ENCODE measurements around the gene CCDC146. TPM values are rescaled to one million over a fixed set of nuclear protein-coding genes. Genes with fewer than 3 reads are reported as not detected.
"Not testable (repeated sequence)": the region's sequence is repeated elsewhere in the genome, so short reads cannot be mapped to it uniquely, and the experiment has no call there.

Gene CCDC146
- total RNA-seq, 8 experiments from 2014 or later: 3.3 to 32.5 (median 7.7) TPM

DNA sequence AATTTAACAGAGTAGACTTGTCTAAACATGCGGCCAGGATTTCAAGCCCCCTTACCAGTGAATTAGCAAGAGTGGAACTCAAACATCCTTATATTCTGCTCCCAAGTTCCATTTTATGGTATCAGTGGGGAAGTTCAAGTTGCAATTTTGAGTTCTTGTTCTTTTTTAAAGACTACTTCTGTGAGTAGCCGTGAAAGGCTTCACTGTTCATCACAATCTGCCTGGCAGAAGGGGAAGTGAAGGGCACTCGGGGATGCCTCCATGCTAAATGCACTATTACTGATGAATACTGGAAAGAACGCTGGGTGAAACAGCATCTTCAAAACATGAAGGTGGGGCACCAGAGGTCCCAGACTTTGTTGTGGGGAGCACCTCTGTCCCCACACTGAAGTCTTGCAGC lies 99.7 kb downstream of the CCDC146 start:
- in situ Hi-C loops (cut with MboI; ENCODE audit: low pct_unique_long_range_greater_than_20kb in 2 of 9, low sequenced_read_pairs in 9 of 9, unreplicated experiment in 9 of 9): no loop called here
- WGBS, 10 experiments: 40 to 100% (median 91%) methylated on average over 1 to 4 of the region's 4 CpGs; no CpG with 5 or more reads in 1 of the 10 experiments
- Histone ChIP-seq H3K4me1 (replicated peaks in 1 of 2) (no peaks in the 10 kb centered on the region), H3K27ac (no peak overlapping the region), H3K4me3 (no peak overlapping the region)
- ATAC-seq (replicated peaks in 6 of 8): no peak

DNA sequence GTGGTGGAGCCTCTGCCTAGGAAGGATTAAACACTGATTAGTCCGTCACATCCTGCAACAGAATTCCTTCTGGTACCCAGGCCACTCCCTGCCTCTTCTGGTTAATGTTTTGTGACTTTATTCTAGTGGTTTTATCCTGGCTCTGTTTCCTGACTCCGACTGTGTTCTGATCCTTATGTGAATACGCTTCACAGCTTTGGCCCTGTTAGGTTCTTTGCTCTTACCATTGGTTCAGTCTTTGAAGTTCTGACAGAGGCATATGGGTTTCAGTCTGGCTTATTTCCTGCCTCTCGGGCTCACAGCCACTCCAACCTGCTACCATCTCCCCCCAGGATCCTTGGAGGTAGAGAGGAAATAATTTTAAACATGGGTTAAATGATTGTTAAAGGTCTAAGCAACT lies 100.4 kb downstream of the CCDC146 start:
- in situ Hi-C loops (cut with MboI; ENCODE audit: low pct_unique_long_range_greater_than_20kb in 2 of 9, low sequenced_read_pairs in 9 of 9, unreplicated experiment in 9 of 9): no loop called here
- H3K4me3 ChIP-seq: no peak overlapping the region
- 55 to 97% (median 83%) methylated on average over 1 to 4 of the region's 4 CpGs; no CpG with 5 or more reads in 4 of the 10 experiments for WGBS, 10 experiments
- no peak overlapping the region for H3K27ac ChIP-seq
- no peaks in the 10 kb centered on the region for H3K4me1 ChIP-seq (replicated peaks in 1 of 2)
- ATAC-seq (replicated peaks in 6 of 8): no peak

DNA sequence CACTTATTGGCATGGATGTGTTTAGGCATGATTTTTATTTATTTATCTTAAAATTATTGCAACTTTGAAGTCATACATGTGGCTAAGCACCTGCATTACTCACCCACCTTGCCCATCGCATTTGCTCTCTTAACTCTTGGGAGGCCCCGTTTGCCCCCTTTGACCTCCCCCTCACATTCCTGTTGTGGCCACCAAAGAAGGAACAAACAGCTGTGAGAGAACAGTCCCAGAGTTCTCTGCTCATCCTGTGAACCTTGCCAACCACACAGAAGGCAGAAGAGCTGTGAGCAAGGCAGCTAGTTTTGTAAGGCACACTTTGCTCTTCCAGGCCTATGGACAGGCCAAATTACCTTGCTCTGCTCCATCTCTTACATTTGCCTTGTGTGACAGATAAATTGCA lies 100.8 kb downstream of the CCDC146 start:
- Histone ChIP-seq H3K4me3 (no peak overlapping the region), H3K27ac (no peak overlapping the region), H3K4me1 (replicated peaks in 1 of 2) (no peaks in the 10 kb centered on the region)
- ATAC-seq (replicated peaks in 6 of 8): no peak
- in situ Hi-C loops (cut with MboI; ENCODE audit: low pct_unique_long_range_greater_than_20kb in 2 of 9, low sequenced_read_pairs in 9 of 9, unreplicated experiment in 9 of 9): no loop called here
- WGBS, 10 experiments: 33 to 100% (median 78%) methylated on average over 1 to 2 of the region's 2 CpGs; no CpG with 5 or more reads in 5 of the 10 experiments

DNA sequence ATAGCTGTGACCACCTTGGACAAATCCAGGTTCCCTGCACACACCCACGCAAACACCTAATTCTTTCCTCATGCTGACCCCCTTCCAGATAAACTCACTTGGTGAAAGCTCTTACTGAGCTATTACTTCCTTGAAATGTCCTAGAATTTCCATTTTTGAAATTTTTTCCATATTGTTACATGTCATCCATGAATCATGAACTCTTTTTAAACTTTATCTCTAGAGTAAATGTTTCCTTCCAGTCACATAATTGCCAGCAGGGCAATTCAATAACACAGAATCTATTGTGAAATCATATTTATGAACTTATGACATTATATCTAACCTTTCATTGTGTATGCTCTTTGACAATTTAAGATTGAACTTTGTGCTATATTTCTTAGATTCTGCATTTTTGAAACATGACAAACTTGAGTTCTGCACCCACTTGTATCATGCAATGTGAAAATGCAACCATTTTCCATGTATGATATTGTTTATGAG lies 104.0 kb downstream of the CCDC146 start:
- no peak overlapping the region for H3K4me3 ChIP-seq
- H3K27ac ChIP-seq: no peak overlapping the region
- 60 to 100% (median 93%) methylated on average over 1 of the region's 1 CpG; no CpG with 5 or more reads in 4 of the 10 experiments for WGBS, 10 experiments
- no peaks in the 10 kb centered on the region for H3K4me1 ChIP-seq (replicated peaks in 1 of 2)
- no peak for ATAC-seq (replicated peaks in 6 of 8)
- in situ Hi-C loops (cut with MboI; ENCODE audit: low pct_unique_long_range_greater_than_20kb in 2 of 9, low sequenced_read_pairs in 9 of 9, unreplicated experiment in 9 of 9): loop anchor here in 1 of 9 experiments (25.0 kb wide), 1 partner anchor 89 kb away; no protein-coding TSS in a partner anchor

DNA sequence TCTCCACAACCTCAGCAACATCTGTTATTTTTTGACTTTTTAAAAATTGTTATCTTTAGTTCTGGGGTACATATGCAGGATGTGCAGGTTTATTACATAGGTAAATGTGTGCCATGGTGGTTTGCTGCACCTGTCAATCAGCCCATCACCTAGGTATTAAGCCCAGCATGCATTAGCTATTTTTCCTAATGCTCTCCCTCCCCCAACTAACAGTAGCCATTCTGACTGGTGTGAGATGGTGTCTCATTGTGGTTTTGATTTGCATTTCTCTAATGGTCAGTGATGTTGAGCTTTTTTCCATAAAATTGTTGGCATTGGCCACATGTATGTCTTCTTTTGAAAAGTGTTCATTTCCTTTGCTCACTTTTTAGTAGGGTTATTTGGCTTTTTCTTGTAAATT lies 106.4 kb downstream of the CCDC146 start:
- not testable (repeated sequence) for H3K4me1 ChIP-seq (replicated peaks in 1 of 2); ATAC-seq (replicated peaks in 6 of 8); H3K4me3 ChIP-seq; H3K27ac ChIP-seq
- in situ Hi-C loops (cut with MboI; ENCODE audit: low pct_unique_long_range_greater_than_20kb in 2 of 9, low sequenced_read_pairs in 9 of 9, unreplicated experiment in 9 of 9): loop anchor here in 1 of 9 experiments (25.0 kb wide), 1 partner anchor 91 kb away; no protein-coding TSS in a partner anchor

DNA sequence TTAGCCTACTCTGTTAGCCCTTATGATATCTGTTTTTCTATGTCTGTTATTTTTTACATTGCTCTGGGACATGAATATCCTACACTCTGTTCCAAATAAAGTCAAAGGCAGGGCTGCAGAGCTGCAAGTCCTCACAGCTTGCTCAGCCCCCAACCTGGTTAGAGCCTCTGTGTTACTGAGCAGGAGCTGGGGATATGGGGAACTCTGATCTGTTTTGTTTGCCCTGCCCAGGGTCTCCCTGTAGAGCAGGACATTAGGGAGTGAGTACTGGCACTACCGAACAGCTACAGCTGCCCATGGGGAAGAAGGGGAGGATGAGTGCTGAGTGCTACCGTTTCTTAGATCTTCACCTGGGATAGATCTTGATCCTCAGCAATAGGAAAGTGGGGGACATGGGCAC lies 110.1 kb downstream of the CCDC146 start:
- H3K4me3 ChIP-seq: no peak overlapping the region
- in situ Hi-C loops (cut with MboI; ENCODE audit: low pct_unique_long_range_greater_than_20kb in 2 of 9, low sequenced_read_pairs in 9 of 9, unreplicated experiment in 9 of 9): loop anchor here in 1 of 9 experiments (25.0 kb wide), 1 partner anchor 95 kb away; no protein-coding TSS in a partner anchor
- H3K27ac ChIP-seq: no peak overlapping the region
- no peak for ATAC-seq (replicated peaks in 6 of 8)
- WGBS, 10 experiments: 50 to 100% (median 80%) methylated on average over 1 to 2 of the region's 2 CpGs; no CpG with 5 or more reads in 7 of the 10 experiments
- H3K4me1 ChIP-seq (replicated peaks in 1 of 2): no peaks in the 10 kb centered on the region

DNA sequence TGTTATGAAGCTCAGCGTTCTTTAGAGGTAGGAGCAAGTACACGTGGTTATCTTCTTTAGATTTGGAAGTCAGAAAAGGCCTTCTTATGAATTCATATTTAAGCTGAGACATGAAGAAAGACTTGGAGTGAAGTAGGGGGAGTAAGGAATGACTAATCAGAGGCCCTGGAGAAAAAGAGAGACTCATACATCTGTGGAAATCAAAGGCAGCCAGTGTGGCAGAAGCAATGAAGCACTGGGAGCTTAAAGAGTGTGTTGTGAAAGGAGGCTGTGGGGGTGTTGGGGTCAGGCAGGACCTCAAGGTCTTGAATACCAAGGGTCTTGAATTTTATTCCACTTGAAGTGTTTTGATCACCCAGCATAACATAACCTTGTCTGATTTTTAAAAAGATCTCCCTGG lies 112.9 kb downstream of the CCDC146 start:
- Histone ChIP-seq H3K4me1 (replicated peaks in 1 of 2) (no peaks in the 10 kb centered on the region), H3K27ac (no peak overlapping the region), H3K4me3 (no peak overlapping the region)
- in situ Hi-C loops (cut with MboI; ENCODE audit: low pct_unique_long_range_greater_than_20kb in 2 of 9, low sequenced_read_pairs in 9 of 9, unreplicated experiment in 9 of 9): loop anchor here in 1 of 9 experiments (25.0 kb wide), 1 partner anchor 98 kb away; no protein-coding TSS in a partner anchor
- ATAC-seq (replicated peaks in 6 of 8): no peak
- 50 to 100% (median 82%) methylated on average over 1 to 2 of the region's 2 CpGs for WGBS, 10 experiments

DNA sequence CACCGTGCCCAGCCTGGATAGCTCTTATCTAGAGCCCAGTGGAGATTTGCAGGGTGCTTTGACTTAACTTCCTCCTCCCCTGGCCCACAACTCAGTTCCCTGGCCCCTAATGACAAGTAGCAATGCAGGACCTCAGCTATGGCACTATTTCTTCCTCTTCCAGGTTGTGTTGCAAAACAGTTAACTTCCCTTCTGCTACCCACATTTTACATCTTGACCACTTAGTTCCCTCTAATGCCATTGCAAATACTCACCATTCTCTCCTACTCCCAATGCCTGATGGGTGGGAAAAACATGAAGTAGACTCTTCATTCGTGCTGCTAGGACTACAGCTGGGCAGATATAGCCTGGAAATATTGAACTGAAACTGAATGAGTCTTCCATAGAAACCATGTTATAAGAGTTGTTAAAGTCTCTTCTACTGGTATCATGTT lies 116.3 kb downstream of the CCDC146 start:
- in situ Hi-C loops (cut with MboI; ENCODE audit: low pct_unique_long_range_greater_than_20kb in 2 of 9, low sequenced_read_pairs in 9 of 9, unreplicated experiment in 9 of 9): loop anchor here in 1 of 9 experiments (25.0 kb wide), 1 partner anchor 101 kb away; no protein-coding TSS in a partner anchor
- WGBS, 10 experiments: 0 to 100% (median 86%) methylated on average over 1 of the region's 2 CpGs; no CpG with 5 or more reads in 4 of the 10 experiments
- Histone ChIP-seq H3K27ac (no peak overlapping the region), H3K4me1 (replicated peaks in 1 of 2) (no peaks in the 10 kb centered on the region), H3K4me3 (no peak overlapping the region)
- no peak for ATAC-seq (replicated peaks in 6 of 8)

DNA sequence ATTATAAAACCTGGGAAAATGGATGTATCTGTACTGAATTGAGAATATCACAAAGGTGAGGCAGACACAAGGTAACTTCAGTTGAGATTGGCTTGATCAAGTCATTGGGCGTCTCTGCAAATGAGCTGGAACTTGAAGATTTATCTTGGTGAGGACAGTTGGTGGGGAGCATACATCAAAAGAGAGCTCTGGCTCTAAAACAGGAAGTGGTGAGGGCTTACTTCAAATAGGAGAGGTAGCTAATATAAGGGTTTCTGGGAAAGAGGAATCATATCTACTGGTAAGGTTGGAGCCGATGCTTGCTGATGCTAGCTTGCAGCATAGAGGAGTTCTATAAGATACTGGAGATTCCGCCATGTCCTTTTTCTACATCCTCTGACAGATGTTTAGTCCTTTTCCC lies 117.1 kb downstream of the CCDC146 start:
- ATAC-seq (replicated peaks in 6 of 8): no peak
- WGBS, 10 experiments: 89 to 100% (median 100%) methylated on average over 1 to 3 of the region's 3 CpGs; no CpG with 5 or more reads in 1 of the 10 experiments
- H3K4me1 ChIP-seq (replicated peaks in 1 of 2): no peaks in the 10 kb centered on the region
- in situ Hi-C loops (cut with MboI; ENCODE audit: low pct_unique_long_range_greater_than_20kb in 2 of 9, low sequenced_read_pairs in 9 of 9, unreplicated experiment in 9 of 9): loop anchor here in 1 of 9 experiments (25.0 kb wide), 1 partner anchor 102 kb away; no protein-coding TSS in a partner anchor
- no peak overlapping the region for H3K4me3 ChIP-seq
- H3K27ac ChIP-seq: no peak overlapping the region

DNA sequence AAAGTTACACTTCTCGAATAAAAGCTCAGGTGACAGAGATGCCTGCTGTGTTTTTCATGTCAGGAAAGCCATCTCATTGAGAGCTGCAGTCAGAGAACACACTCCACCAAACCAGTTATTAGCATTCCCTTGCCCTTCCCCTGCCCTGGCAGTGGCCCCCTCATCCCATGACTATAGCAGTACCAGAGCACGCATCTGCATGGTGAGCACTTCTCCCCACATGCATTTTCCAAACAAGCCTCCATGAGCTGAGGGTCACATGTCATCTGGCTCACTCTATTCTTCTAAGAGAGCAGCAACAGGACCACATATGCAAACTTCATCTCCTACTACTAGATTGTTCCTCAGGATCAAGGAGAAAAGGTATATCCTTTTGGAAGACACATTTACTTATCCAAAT lies 119.7 kb downstream of the CCDC146 start:
- WGBS, 10 experiments: 57 to 100% (median 76%) methylated on average over 1 of the region's 2 CpGs; no CpG with 5 or more reads in 4 of the 10 experiments
- no peaks in the 10 kb centered on the region for H3K4me1 ChIP-seq (replicated peaks in 1 of 2)
- H3K4me3 ChIP-seq: no peak overlapping the region
- in situ Hi-C loops (cut with MboI; ENCODE audit: low pct_unique_long_range_greater_than_20kb in 2 of 9, low sequenced_read_pairs in 9 of 9, unreplicated experiment in 9 of 9): loop anchor here in 1 of 9 experiments (25.0 kb wide), 1 partner anchor 105 kb away; no protein-coding TSS in a partner anchor
- ATAC-seq (replicated peaks in 6 of 8): peak in 6 of 8 experiments; percentile 32 to 84 (median 57)
- H3K27ac ChIP-seq: no peak overlapping the region

DNA sequence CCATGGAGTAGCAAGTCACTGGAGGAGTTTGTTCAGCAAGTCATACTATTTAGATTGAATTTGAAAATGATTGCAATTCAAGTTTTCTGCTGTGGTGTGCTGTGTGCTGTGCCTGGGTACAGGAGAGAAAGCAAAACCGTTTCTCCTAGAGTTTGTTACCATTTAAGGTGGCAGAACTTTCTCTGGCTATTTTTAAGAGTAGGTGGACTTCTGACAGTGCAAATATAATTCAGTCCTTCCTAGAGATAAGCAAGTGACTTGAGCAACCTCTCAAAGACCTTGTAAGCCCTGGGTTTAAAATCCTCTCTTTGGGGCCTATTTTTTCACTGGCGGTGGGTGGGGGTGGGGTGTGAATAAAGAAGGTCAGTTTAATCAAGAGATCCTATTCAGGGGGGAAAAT lies 120.1 kb downstream of the CCDC146 start:
- Histone ChIP-seq H3K27ac (no peak overlapping the region), H3K4me1 (replicated peaks in 1 of 2) (no peaks in the 10 kb centered on the region), H3K4me3 (no peak overlapping the region)
- 29 to 100% (median 80%) methylated on average over 1 to 2 of the region's 2 CpGs; no CpG with 5 or more reads in 3 of the 10 experiments for WGBS, 10 experiments
- in situ Hi-C loops (cut with MboI; ENCODE audit: low pct_unique_long_range_greater_than_20kb in 2 of 9, low sequenced_read_pairs in 9 of 9, unreplicated experiment in 9 of 9): loop anchor here in 1 of 9 experiments (25.0 kb wide), 1 partner anchor 105 kb away; no protein-coding TSS in a partner anchor
- ATAC-seq (replicated peaks in 6 of 8): peak in 3 of 8 experiments; percentile 33 to 40 (median 39)

DNA sequence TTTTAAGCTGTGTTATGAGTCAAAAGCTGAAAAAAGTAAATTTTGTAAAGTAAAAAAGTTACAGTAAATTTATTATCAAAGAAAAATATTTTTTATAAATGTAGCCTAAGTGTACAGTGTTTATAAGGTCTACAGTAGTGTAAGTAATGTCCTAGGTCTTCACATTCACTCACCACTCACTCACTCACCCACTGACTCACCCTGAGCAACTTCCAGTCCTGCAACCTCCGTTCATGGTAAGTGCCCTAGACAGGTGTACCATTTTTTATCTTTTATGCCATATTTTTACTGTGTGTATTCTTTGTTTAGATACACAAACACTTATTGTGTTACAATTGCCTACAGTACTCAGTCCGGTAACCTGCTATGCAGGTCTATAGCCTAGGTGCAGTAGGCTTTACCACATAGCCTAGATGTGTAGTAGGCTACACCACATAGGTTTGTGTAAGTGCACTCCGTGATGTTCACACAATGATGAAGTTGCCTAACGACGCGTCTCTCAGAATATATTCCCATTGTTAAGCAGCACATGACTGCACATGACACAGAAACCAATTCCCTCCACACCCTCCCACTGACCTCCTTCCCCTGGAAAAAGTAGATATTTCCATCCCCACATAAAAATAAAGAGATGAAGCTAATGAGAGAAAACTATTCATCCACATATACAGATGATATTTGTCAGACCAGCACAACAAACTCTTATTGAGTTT lies 122.0 kb downstream of the CCDC146 start:
- peak in 1 of 8 experiments; percentile 8 for ATAC-seq (replicated peaks in 6 of 8)
- no peaks in the 10 kb centered on the region for H3K4me1 ChIP-seq (replicated peaks in 1 of 2)
- WGBS, 10 experiments: 75 to 98% (median 90%) methylated on average over 1 to 6 of the region's 6 CpGs; no CpG with 5 or more reads in 2 of the 10 experiments
- no peak overlapping the region for H3K4me3 ChIP-seq
- in situ Hi-C loops (cut with MboI; ENCODE audit: low pct_unique_long_range_greater_than_20kb in 2 of 9, low sequenced_read_pairs in 9 of 9, unreplicated experiment in 9 of 9): loop anchor here in 1 of 9 experiments (25.0 kb wide), 1 partner anchor 107 kb away; no protein-coding TSS in a partner anchor
- no peak overlapping the region for H3K27ac ChIP-seq

Data from motor neuron (in vitro differentiated cells).